Measurements from ENCODE around the gene ITM2C.

Gene ITM2C

DNA sequence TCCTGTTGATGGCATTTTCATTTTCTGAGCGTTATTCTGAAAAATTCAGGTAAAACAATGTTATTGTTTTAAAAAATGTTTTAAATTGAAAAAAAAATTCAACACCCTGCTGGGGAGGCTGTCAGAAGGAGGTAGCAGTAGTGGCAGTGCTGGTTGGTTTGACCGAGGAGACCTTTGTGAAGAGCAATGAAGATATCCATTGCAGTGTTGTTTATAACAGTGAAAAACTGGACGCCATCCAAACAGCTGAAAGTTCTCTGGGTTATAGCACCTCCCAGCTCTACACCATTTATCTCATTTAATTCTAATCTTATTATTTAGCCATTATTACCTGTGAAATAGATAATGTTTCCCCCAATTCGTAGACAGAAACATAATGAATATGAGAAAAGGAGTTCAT lies 12.6 kb upstream of the ITM2C start:
- no peaks in the 10 kb centered on the region for H3K4me1 ChIP-seq (ENCODE audit: control insufficient read depth, insufficient read depth, low read length, poor library complexity, severe bottlenecking)
- WGBS, 2 experiments (ENCODE audit: insufficient coverage in 2 of 2) = 100% methylated on average over 1 of the region's 4 CpGs; no CpG with 5 or more reads in 1 of the 2 experiments
- H3K4me3 ChIP-seq (ENCODE audit: extremely low read depth, insufficient read depth, low read length, poor library complexity, severe bottlenecking) = no peak overlapping the region
- H3K27ac ChIP-seq (ENCODE audit: low read depth, low read length, severe bottlenecking) = no peak overlapping the region
- no peaks in the 10 kb centered on the region for H3K36me3 ChIP-seq (ENCODE audit: control insufficient read depth, insufficient read depth, low read length)
- H3K9me3 ChIP-seq (ENCODE audit: control insufficient read depth, low read length) = no peaks in the 10 kb centered on the region

DNA sequence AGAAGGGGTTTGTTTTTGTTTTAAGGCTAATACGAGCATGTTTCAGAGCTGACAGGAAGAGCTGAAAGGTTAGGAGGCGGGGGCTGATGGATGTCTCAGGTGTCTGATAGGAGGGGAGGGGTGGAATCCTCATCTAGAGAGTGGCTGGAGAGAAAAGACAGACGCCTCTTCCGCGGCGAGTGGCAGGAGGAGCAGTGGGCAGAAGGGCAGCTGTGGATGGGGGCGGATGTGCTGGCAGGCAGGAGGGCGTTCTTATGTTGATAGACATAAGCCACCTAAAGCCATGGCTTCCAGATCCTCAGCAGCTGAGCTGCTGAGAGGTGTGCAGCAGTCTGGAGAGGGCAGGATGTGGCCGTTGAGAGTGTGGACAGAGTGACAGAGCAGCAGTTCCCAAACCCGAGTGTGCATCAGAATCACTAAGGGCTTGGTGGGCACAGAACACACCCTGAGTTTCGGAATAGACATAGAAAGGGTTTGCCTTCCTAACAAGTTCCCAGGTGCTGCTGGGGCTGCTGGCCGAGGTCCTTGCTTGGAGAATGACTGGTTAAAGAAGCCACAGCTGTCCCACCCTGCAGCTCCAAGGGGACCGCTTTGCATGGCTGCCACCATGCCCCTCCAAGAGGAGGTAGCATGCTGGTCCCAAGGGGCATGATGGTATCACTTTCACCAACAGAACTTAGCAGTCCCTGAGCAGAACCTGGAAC lies 3.0 kb upstream of the ITM2C start:
- H3K27ac ChIP-seq (ENCODE audit: low read depth, low read length, severe bottlenecking) = no peak overlapping the region
- no peaks in the 10 kb centered on the region for H3K9me3 ChIP-seq (ENCODE audit: control insufficient read depth, low read length)
- 46 to 47% methylated on average over 10 to 13 of the region's 13 CpGs for WGBS, 2 experiments (ENCODE audit: insufficient coverage in 2 of 2)

DNA sequence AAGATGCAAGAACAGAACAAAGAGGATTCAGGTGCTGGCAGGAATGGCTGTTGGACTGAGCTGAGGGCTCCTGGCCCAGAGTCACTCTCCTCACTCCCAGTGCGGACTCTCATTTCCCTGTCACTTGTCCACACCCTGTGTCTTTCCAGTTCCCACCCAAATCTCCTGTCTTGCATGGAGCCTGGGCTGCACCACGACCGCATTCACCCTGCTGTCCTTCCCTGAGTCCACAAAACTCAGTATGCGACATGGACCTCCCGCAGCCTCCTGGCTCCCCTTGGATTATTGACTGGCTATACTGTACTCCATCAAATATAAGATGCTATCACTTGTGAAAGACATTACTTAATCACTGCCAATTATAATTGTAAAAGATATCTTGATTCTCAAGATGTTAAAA lies 2.5 kb upstream of the ITM2C start:
- WGBS, 2 experiments (ENCODE audit: insufficient coverage in 2 of 2) = 86 to 87% methylated on average over 3 to 4 of the region's 5 CpGs
- no peak overlapping the region for H3K4me3 ChIP-seq (ENCODE audit: extremely low read depth, insufficient read depth, low read length, poor library complexity, severe bottlenecking)

More for the DNA sequence above, 3.0 kb upstream of the ITM2C start:
- H3K4me3 ChIP-seq (ENCODE audit: extremely low read depth, insufficient read depth, low read length, poor library complexity, severe bottlenecking) = no peak overlapping the region
- H3K36me3 ChIP-seq (ENCODE audit: control insufficient read depth, insufficient read depth, low read length) = no peaks in the 10 kb centered on the region
- peaks cover 10% of the 10 kb centered on the region for H3K4me1 ChIP-seq (ENCODE audit: control insufficient read depth, insufficient read depth, low read length, poor library complexity, severe bottlenecking)

DNA sequence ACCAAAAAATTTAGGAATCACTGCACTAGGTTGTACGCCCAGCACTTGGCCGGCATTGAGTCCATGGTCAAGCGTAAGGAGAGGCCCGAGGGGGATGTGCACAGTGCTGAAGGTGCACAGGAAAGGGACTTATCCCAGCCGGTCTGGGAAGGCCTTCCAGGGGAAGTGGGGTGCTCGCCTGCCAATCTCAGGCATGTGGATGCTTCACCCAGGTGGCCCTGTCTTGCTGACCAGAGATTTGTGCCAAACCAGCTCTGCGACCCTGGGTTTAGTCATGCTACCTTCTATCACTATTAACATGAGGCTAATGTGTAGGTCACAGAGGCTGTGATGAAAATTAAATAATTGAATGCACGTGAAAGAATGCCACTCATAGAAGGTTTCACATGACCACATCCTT lies 1.7 kb upstream of the ITM2C start:
- Histone ChIP-seq H3K9me3 (ENCODE audit: control insufficient read depth, low read length) (no peaks in the 10 kb centered on the region), H3K4me3 (ENCODE audit: extremely low read depth, insufficient read depth, low read length, poor library complexity, severe bottlenecking) (no peak overlapping the region), H3K4me1 (ENCODE audit: control insufficient read depth, insufficient read depth, low read length, poor library complexity, severe bottlenecking) (peaks cover 23% of the 10 kb centered on the region), H3K27ac (ENCODE audit: low read depth, low read length, severe bottlenecking) (no peak overlapping the region), H3K36me3 (ENCODE audit: control insufficient read depth, insufficient read depth, low read length) (peaks cover 3% of the 10 kb centered on the region)
- WGBS, 2 experiments (ENCODE audit: insufficient coverage in 2 of 2) = 89 to 99% methylated on average over 5 to 6 of the region's 8 CpGs

More for the DNA sequence above, 2.5 kb upstream of the ITM2C start:
- Histone ChIP-seq H3K27ac (ENCODE audit: low read depth, low read length, severe bottlenecking) (no peak overlapping the region), H3K4me1 (ENCODE audit: control insufficient read depth, insufficient read depth, low read length, poor library complexity, severe bottlenecking) (peaks cover 15% of the 10 kb centered on the region), H3K36me3 (ENCODE audit: control insufficient read depth, insufficient read depth, low read length) (peaks cover 3% of the 10 kb centered on the region), H3K9me3 (ENCODE audit: control insufficient read depth, low read length) (no peaks in the 10 kb centered on the region)

DNA sequence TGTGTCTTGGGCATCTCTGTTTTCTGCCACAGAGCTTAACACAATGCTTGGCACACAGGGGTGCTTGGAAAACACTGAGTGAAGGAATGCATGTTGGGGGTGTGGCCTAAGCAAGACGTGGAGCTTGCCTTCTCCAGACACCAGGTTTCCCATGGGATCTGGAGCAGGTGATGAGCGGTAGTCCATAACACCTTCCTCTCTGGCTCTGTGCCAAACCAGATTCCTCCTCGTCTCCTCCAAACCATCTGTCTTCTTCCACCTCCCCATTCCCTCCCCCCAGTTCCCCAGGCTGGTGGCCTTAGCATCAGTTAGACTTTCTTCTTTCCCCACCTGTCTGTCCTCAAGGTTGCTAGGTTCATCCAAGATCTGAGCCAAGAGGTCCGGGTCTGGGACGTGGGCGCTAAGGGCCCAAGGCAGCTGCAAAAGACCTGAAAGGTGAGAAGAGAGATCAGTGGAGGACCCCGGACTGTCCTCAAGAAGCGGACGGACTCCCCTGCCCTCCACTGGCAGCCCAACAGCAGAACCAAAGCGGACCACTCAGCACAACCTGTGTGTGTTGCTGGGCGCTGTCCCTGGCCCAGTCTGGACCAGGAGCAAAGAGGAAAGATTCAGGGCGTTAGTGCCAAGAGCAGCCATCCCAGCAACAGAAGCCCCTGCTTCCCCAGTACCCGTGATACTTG lies 1.2 kb upstream of the ITM2C start:
- Histone ChIP-seq H3K36me3 (ENCODE audit: control insufficient read depth, insufficient read depth, low read length) (peaks cover 3% of the 10 kb centered on the region), H3K4me3 (ENCODE audit: extremely low read depth, insufficient read depth, low read length, poor library complexity, severe bottlenecking) (no peak overlapping the region), H3K27ac (ENCODE audit: low read depth, low read length, severe bottlenecking) (no peak overlapping the region), H3K9me3 (ENCODE audit: control insufficient read depth, low read length) (no peaks in the 10 kb centered on the region), H3K4me1 (ENCODE audit: control insufficient read depth, insufficient read depth, low read length, poor library complexity, severe bottlenecking) (peaks cover 28% of the 10 kb centered on the region)
- WGBS, 2 experiments (ENCODE audit: insufficient coverage in 2 of 2) = 81 to 95% methylated on average over 8 to 9 of the region's 13 CpGs

DNA sequence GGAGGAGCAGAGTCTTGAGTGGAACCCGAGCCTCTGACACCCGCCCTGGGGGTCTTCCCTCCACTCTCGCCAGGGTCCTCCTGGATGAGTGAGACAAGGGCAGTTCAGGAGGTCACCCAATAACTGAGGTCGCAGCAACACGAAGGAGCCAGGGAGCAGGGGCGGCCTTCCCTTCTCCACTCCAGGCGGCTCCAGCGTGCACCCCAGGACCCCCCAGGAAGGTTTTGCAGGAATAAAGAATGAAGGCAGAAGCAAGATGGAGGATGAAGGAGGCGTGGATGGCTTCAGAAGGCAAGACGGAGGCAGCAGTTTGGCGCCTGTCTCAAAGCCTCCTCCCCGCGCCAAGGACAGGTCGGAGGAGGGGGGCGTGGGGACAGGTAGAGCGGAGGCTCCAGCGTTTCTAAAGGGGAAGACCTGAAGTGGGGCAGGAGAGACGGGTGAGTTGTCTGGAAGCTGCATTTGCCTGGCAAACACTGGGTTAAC lies 579 bp upstream of the ITM2C start:
- H3K27ac ChIP-seq (ENCODE audit: low read depth, low read length, severe bottlenecking) = no peak overlapping the region
- peak overlapping the region; percentile 86 for H3K4me3 ChIP-seq (ENCODE audit: extremely low read depth, insufficient read depth, low read length, poor library complexity, severe bottlenecking)
- peaks cover 34% of the 10 kb centered on the region for H3K4me1 ChIP-seq (ENCODE audit: control insufficient read depth, insufficient read depth, low read length, poor library complexity, severe bottlenecking)
- no peaks in the 10 kb centered on the region for H3K9me3 ChIP-seq (ENCODE audit: control insufficient read depth, low read length)
- 39 to 40% methylated on average over 16 to 17 of the region's 18 CpGs for WGBS, 2 experiments (ENCODE audit: insufficient coverage in 2 of 2)
- peaks cover 3% of the 10 kb centered on the region for H3K36me3 ChIP-seq (ENCODE audit: control insufficient read depth, insufficient read depth, low read length)

DNA sequence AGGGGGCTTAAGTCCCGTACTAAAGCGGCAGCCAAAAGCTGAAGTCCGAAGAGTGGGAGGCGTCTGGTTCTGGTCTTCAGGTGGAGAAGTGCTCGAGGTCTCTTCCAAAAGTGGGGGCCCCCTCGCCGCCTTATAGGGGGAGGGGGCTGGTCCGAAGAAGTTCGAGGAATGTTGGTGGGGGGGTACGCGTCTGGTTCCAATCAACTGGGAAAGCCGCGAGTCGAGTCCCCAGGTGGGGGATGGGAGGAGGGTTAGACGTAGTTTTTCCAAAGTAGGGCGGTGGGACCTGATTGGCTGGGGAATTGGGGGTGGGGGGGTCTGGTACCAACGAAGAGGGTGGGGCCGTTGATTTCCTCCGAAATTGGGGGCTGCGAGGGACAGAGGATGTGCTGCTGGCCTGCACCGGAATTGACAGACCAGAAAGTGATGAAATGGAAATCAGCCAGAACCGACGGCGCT lies 594 bp downstream of the ITM2C start:
- 1 to 2% methylated on average over 8 to 11 of the region's 24 CpGs for WGBS, 2 experiments (ENCODE audit: insufficient coverage in 2 of 2)
- peak overlapping the region; percentile 86 for H3K4me3 ChIP-seq (ENCODE audit: extremely low read depth, insufficient read depth, low read length, poor library complexity, severe bottlenecking)
- peak overlapping the region; percentile 87 for H3K27ac ChIP-seq (ENCODE audit: low read depth, low read length, severe bottlenecking)
- peaks cover 3% of the 10 kb centered on the region for H3K36me3 ChIP-seq (ENCODE audit: control insufficient read depth, insufficient read depth, low read length)
- no peaks in the 10 kb centered on the region for H3K9me3 ChIP-seq (ENCODE audit: control insufficient read depth, low read length)
- H3K4me1 ChIP-seq (ENCODE audit: control insufficient read depth, insufficient read depth, low read length, poor library complexity, severe bottlenecking) = peaks cover 45% of the 10 kb centered on the region

DNA sequence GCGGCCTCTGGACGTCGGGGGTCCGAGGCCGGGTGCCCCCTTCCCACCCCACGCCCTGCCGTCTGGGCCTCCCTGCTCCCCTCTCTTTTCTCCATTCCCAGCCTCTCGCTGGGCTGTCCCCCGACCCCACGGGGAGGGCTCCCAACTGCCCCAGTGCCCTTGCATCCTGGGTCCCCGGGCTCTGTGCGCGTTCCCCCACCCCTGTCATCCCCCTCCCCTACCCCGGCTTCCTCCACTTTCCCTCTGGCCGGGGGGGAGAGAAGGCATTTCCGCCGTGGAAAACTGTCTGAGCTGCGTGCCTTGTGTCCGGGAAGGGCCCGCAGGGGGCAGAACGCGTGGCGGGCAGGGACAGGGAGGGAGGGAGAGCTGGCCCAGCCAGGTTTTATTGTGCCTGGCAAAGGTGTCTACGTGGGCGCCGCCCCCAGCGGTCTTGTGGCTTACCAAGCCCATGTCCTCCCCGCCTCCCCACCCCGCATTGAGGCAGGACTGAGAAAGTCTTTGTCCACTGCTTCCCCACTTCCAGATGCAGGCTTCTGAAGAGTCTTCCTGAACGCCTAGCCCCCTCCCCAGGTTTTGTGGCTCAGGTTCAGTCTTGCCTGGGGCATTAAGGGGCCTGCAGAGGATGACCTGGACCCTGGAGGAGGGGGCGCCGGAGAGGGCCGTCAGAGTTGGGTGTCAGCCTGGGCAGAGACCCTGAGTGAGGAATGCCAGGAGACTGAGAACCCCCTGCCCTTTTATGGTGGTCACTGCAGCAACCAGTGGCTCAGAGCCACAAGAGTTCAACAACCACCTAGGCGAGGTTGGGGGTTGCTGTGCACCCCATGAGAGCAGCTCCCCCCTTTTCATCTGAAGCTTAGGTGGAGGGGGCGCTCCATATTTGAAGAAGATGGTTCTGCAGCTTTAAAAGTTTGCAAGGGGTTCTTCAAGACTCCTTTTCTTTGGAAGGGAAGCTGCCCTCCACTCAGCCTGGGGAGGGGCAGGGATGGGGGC lies 1.3 kb downstream of the ITM2C start:
- Histone ChIP-seq H3K9me3 (ENCODE audit: control insufficient read depth, low read length) (no peaks in the 10 kb centered on the region), H3K4me3 (ENCODE audit: extremely low read depth, insufficient read depth, low read length, poor library complexity, severe bottlenecking) (peak overlapping the region; percentile 86), H3K4me1 (ENCODE audit: control insufficient read depth, insufficient read depth, low read length, poor library complexity, severe bottlenecking) (peaks cover 53% of the 10 kb centered on the region), H3K27ac (ENCODE audit: low read depth, low read length, severe bottlenecking) (peak overlapping the region; percentile 87), H3K36me3 (ENCODE audit: control insufficient read depth, insufficient read depth, low read length) (peaks cover 3% of the 10 kb centered on the region)
- 4% methylated on average over 16 to 27 of the region's 35 CpGs for WGBS, 2 experiments (ENCODE audit: insufficient coverage in 2 of 2)

DNA sequence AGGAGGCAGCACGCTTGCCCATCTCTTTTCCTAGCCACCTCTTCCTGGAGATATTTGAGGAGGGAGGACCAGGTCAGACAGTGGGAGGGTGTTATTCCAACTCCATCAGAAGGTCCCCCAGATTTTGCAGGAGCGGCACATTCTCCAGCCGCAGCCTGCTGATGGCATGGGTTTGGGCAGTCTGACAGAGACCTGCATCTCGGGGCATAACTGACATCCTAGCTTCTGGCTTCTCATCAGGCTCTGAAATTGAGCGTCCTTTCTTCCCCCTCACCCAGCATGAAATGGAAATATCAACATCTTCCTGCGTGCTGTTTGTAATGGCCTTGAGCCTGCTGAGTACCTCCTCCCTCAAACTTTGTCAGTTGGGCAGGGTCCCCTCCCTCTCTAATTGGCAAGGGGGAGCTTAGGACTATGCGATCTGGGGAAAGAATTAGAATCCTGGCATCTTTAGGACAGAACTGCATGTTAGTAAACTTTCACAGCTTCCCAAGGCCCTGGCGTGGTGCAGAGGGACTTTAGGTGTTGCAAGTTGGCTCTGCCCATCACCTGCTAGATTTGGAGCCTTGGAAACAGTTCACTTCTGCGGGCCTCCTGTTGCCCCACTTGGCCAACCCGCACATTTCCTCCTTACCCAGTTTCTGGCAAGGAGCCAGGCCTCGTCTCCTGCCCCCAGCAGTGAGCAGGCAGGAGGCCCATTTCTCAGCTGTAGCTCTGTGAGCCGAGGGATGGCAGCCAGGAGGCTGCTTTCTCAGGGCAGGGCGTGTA lies 2.2 kb downstream of the ITM2C start:
- no peaks in the 10 kb centered on the region for H3K9me3 ChIP-seq (ENCODE audit: control insufficient read depth, low read length)
- WGBS, 2 experiments (ENCODE audit: insufficient coverage in 2 of 2) = 40 to 54% methylated on average over 9 of the region's 13 CpGs
- peaks cover 60% of the 10 kb centered on the region for H3K4me1 ChIP-seq (ENCODE audit: control insufficient read depth, insufficient read depth, low read length, poor library complexity, severe bottlenecking)
- peak overlapping the region; percentile 86 for H3K4me3 ChIP-seq (ENCODE audit: extremely low read depth, insufficient read depth, low read length, poor library complexity, severe bottlenecking)
- peaks cover 10% of the 10 kb centered on the region for H3K36me3 ChIP-seq (ENCODE audit: control insufficient read depth, insufficient read depth, low read length)
- H3K27ac ChIP-seq (ENCODE audit: low read depth, low read length, severe bottlenecking) = no peak overlapping the region

Measured in mesodermal cell (in vitro differentiated cells).